ENCODE measurements around the gene MFSD6L.

DNA sequence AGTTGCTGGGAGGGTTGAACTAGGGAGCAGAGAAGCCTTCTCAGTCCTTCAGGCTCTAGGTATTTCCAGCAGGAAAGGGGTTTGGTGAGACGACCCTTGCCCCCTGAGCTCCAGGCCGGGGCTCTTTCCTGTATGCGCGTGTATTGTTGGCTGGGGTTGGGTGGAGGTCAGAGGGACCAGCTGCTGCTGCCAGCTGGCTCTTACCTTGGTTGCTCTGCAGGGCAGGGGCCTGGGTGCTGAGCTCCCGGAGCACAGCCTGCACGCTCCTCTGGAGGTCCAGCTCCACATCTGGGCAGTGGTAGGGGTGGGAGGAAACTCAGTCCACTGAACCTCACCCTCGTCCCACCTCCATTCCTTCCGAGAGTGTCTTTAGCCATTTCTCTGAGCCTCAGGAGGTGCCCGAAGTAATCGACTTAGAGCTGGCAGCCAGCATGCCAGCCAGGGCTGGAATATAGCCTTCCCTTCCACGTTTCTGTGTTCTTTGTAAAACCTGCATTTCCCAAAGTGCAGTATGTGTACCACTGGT lies 40.3 kb upstream of the MFSD6L start:
- TF ChIP-seq, protein P1, sequence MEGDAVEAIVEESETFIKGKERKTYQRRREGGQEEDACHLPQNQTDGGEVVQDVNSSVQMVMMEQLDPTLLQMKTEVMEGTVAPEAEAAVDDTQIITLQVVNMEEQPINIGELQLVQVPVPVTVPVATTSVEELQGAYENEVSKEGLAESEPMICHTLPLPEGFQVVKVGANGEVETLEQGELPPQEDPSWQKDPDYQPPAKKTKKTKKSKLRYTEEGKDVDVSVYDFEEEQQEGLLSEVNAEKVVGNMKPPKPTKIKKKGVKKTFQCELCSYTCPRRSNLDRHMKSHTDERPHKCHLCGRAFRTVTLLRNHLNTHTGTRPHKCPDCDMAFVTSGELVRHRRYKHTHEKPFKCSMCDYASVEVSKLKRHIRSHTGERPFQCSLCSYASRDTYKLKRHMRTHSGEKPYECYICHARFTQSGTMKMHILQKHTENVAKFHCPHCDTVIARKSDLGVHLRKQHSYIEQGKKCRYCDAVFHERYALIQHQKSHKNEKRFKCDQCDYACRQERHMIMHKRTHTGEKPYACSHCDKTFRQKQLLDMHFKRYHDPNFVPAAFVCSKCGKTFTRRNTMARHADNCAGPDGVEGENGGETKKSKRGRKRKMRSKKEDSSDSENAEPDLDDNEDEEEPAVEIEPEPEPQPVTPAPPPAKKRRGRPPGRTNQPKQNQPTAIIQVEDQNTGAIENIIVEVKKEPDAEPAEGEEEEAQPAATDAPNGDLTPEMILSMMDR (IDR thresholded peaks at IDR 0.05; ENCODE audit: borderline replicate concordance, extremely low read depth, low read length, poor library complexity, severe bottlenecking), result no peak
- TF ChIP-seq EZH2 (IDR thresholded peaks at IDR 0.05; ENCODE audit: borderline replicate concordance, low read depth, low read length, severe bottlenecking), result no peak
